GM19238 (cell line): ENCODE measurements around the gene MROH2A.
"Not testable (repeated sequence)": the region's sequence is repeated elsewhere in the genome, so short reads cannot be mapped to it uniquely, and the experiment has no call there.

ENCODE experiments used
- DNase-seq: peaks from one replicate; pipeline ENCODE4 v3.0.0; 2011; ENCODE audit warnings: low spot score; ENCODE audit not compliant: insufficient read length

The MROH2A gene

GRCh38 chr2:233855345-233855744, 77.2 kb downstream of the MROH2A start:
- DNase-seq: no peak

- DNase-seq: no peak
Measured at GRCh38 chr2:233856184-233856583, 78.1 kb downstream of the MROH2A start.

- DNase-seq: no peak
Measured at GRCh38 chr2:233857511-233858141, 79.5 kb downstream of the MROH2A start.

GRCh38 chr2:233858331-233858730, 80.2 kb downstream of the MROH2A start:
- no peak for DNase-seq

GRCh38 chr2:233862261-233862768, 84.2 kb downstream of the MROH2A start:
- DNase-seq: no peak

- DNase-seq: no peak
Measured at GRCh38 chr2:233865838-233866237, 87.7 kb downstream of the MROH2A start.

GRCh38 chr2:233866479-233866878, 88.3 kb downstream of the MROH2A start:
- no peak for DNase-seq

- DNase-seq: peak; percentile 68
Measured at GRCh38 chr2:233867993-233868532, 89.9 kb downstream of the MROH2A start, which contains the start of gene MSL3B. MSL3B (minus strand) TSS chr2:233868386.

- DNase-seq: no peak
Measured at GRCh38 chr2:233871432-233871831, 93.3 kb downstream of the MROH2A start.

GRCh38 chr2:233872125-233872524, 94.0 kb downstream of the MROH2A start:
- not testable (repeated sequence) for DNase-seq

GRCh38 chr2:233882353-233882752, 104.2 kb downstream of the MROH2A start:
- DNase-seq: no peak
